ENCODE results near the gene ZNF497. TPM values are rescaled to one million over a fixed set of nuclear protein-coding genes. Genes with fewer than 3 reads are reported as not detected.

ZNF497 gene
- total and polyA plus RNA-seq, 2 of the 13 experiments (the other 11 are each of a cell fraction or from before 2014, with no cell fraction given): 1.5 to 1.9 TPM

- TF ChIP-seq, protein P1, sequence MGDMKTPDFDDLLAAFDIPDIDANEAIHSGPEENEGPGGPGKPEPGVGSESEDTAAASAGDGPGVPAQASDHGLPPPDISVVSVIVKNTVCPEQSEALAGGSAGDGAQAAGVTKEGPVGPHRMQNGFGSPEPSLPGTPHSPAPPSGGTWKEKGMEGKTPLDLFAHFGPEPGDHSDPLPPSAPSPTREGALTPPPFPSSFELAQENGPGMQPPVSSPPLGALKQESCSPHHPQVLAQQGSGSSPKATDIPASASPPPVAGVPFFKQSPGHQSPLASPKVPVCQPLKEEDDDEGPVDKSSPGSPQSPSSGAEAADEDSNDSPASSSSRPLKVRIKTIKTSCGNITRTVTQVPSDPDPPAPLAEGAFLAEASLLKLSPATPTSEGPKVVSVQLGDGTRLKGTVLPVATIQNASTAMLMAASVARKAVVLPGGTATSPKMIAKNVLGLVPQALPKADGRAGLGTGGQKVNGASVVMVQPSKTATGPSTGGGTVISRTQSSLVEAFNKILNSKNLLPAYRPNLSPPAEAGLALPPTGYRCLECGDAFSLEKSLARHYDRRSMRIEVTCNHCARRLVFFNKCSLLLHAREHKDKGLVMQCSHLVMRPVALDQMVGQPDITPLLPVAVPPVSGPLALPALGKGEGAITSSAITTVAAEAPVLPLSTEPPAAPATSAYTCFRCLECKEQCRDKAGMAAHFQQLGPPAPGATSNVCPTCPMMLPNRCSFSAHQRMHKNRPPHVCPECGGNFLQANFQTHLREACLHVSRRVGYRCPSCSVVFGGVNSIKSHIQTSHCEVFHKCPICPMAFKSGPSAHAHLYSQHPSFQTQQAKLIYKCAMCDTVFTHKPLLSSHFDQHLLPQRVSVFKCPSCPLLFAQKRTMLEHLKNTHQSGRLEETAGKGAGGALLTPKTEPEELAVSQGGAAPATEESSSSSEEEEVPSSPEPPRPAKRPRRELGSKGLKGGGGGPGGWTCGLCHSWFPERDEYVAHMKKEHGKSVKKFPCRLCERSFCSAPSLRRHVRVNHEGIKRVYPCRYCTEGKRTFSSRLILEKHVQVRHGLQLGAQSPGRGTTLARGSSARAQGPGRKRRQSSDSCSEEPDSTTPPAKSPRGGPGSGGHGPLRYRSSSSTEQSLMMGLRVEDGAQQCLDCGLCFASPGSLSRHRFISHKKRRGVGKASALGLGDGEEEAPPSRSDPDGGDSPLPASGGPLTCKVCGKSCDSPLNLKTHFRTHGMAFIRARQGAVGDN (CRISPR knock-in tag; IDR thresholded peaks at IDR 0.05): peak; percentile 91
- TF ChIP-seq, protein P2, sequence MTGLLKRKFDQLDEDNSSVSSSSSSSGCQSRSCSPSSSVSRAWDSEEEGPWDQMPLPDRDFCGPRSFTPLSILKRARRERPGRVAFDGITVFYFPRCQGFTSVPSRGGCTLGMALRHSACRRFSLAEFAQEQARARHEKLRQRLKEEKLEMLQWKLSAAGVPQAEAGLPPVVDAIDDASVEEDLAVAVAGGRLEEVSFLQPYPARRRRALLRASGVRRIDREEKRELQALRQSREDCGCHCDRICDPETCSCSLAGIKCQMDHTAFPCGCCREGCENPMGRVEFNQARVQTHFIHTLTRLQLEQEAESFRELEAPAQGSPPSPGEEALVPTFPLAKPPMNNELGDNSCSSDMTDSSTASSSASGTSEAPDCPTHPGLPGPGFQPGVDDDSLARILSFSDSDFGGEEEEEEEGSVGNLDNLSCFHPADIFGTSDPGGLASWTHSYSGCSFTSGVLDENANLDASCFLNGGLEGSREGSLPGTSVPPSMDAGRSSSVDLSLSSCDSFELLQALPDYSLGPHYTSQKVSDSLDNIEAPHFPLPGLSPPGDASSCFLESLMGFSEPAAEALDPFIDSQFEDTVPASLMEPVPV (CRISPR knock-in tag; IDR thresholded peaks at IDR 0.05): peak; percentile 57
- TF ChIP-seq ZNF235 (CRISPR knock-in tag; IDR thresholded peaks at IDR 0.05; ENCODE audit: borderline replicate concordance) (no peak), NAIF1 (CRISPR knock-in tag; IDR thresholded peaks at IDR 0.05; ENCODE audit: borderline replicate concordance) (peak; percentile 63; the same call in 1 of the 2 replicates), ZNF879 (CRISPR knock-in tag; IDR thresholded peaks at IDR 0.05) (peak; percentile 62; the same call in 1 of the 2 replicates), HOXD1 (CRISPR knock-in tag; IDR thresholded peaks at IDR 0.05) (no peak), CBX1 (IDR thresholded peaks at IDR 0.05; ENCODE audit: low read depth) (peak; percentile 16), ZNF672 (CRISPR knock-in tag; IDR thresholded peaks at IDR 0.05) (no peak), IKZF5 (CRISPR knock-in tag; IDR thresholded peaks at IDR 0.05) (peak; percentile 87), TOE1 (CRISPR knock-in tag; IDR thresholded peaks at IDR 0.05) (0 out of 2 replicates have a peak, but pooled peaks have one; percentile 27), MIER3 (CRISPR knock-in tag; IDR thresholded peaks at IDR 0.05; ENCODE audit: borderline replicate concordance) (0 out of 2 replicates have a peak, but pooled peaks have one; percentile 36), ZNF350 (CRISPR knock-in tag; IDR thresholded peaks at IDR 0.05; ENCODE audit: borderline replicate concordance, low read depth) (no peak; the same call in 1 of the 2 replicates), ZSCAN31 (CRISPR knock-in tag; IDR thresholded peaks at IDR 0.05; ENCODE audit: low read depth) (0 out of 2 replicates have a peak, but pooled peaks have one; percentile 78), NFIB (CRISPR knock-in tag; IDR thresholded peaks at IDR 0.05; ENCODE audit: borderline replicate concordance) (no peak), ZMAT5 (CRISPR knock-in tag; IDR thresholded peaks at IDR 0.05; ENCODE audit: borderline replicate concordance, low read depth) (no peak), JUN (CRISPR knock-in tag; IDR thresholded peaks at IDR 0.05) (no peak), FOSL2 (CRISPR knock-in tag; IDR thresholded peaks at IDR 0.05) (no peak; the same call in 1 of the 2 replicates), HMGXB4 (CRISPR knock-in tag; IDR thresholded peaks at IDR 0.05; ENCODE audit: borderline replicate concordance in 1 of 2, low read depth in 1 of 2) (peak; percentile 59 to 84; a peak in 3 of 4 replicates), ZSCAN30 (CRISPR knock-in tag; IDR thresholded peaks at IDR 0.05) (no peak), KAT2B (IDR thresholded peaks at IDR 0.05; ENCODE audit: borderline replicate concordance, low read depth, low read length) (no peak)
Observed at GRCh38 chr19:58362272-58362994, at the start of gene ZNF497 (continued).
